D721Med (cell line): ENCODE data around the gene CRHR1.

Source experiments
- DNase-seq: peaks from one replicate; pipeline ENCODE4 v3.0.0; 2011; ENCODE audit warnings: low spot score; ENCODE audit not compliant: insufficient read length
- FAIRE-seq: peaks from 2 replicates; lab custom pipeline; 2011; peaks lifted over from hg19 to GRCh38; lab: Jason Lieb, UNC
- TF ChIP-seq, protein P1 (sequence below): IDR thresholded peaks from 2 replicates; pipeline ENCODE4 v1.5.1; 2012; ENCODE audit warnings: mild to moderate bottlenecking, control low read depth; ENCODE audit not compliant: insufficient read depth; ENCODE audit errors: missing control alignments

Gene CRHR1

DNA sequence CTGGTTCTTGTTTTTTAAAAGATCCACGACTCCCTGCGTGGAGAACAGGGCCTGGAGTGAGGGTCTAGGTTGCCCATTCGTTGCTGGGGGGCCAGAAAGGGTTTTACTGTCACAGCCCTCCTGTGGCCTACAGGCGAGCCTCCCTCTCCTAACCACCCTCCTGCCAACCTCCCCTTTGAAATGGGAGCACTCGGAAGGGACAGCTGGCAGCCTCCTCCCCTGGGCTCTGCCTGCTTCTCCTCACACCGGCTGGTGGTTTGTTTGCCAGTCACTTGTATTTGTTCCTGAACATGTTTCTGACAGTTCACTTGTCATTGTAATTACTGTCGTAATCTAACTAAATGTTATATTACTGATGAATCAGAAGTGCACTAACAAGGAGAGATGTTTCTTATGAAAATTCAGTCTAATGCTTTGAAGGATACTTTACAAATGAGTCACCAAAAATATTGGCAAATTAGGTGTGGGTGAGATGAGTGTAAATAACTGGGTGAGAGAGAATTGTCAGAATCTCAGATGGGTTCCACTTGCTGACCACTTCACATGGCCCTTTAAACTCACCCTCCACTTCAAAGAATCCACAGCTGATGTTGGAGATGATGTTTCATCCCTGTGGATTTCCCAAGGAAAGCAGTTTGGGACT lies 57.9 kb downstream of the CRHR1 start:
- TF ChIP-seq, protein P1, sequence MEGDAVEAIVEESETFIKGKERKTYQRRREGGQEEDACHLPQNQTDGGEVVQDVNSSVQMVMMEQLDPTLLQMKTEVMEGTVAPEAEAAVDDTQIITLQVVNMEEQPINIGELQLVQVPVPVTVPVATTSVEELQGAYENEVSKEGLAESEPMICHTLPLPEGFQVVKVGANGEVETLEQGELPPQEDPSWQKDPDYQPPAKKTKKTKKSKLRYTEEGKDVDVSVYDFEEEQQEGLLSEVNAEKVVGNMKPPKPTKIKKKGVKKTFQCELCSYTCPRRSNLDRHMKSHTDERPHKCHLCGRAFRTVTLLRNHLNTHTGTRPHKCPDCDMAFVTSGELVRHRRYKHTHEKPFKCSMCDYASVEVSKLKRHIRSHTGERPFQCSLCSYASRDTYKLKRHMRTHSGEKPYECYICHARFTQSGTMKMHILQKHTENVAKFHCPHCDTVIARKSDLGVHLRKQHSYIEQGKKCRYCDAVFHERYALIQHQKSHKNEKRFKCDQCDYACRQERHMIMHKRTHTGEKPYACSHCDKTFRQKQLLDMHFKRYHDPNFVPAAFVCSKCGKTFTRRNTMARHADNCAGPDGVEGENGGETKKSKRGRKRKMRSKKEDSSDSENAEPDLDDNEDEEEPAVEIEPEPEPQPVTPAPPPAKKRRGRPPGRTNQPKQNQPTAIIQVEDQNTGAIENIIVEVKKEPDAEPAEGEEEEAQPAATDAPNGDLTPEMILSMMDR: no peak
- no peak for DNase-seq
- no peak for FAIRE-seq

DNA sequence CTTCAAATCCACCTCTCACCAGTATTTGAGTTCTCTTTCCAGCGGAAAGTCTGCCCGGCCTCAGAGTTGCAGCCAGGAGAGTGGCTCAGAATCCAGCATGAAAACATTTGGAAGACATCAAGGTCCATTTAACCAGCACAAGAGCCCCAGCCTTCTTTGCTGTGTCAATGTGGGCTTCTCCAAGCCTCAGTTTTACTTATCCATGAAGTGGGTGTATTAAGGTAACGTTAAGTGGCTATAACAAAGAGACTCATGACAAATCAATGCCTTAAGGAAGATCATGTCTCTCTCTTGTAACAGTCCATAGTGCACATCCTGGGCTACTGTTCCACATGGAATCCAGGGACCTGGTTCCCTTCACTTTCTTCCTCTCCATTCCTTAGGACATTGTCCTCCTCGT lies 59.6 kb downstream of the CRHR1 start:
- DNase-seq (no peak), FAIRE-seq (no peak)
- TF ChIP-seq, protein P1: no peak

DNA sequence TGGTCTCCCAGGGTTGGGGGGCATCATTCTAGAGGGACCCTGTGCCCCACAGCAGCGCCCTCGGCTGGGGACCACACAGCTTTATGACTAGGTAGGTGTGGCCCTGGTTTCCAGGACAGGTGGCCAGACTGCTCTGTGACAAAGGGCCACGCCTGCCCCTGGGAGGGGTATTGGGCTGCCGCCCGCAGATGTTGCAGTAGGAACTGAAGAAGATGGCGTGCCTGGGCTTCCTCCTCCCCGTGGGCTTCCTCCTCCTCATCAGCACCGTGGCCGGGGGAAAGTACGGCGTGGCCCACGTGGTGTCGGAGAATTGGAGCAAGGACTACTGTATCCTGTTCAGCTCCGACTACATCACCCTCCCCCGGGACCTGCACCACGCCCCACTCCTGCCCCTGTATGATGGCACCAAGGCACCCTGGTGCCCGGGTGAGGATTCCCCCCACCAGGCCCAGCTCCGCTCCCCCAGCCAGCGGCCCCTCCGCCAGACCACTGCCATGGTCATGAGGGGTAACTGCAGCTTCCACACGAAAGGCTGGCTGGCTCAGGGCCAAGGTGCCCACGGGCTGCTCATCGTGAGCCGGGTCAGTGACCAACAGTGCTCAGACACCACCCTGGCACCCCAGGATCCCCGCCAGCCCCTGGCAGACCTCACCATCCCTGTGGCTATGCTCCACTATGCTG lies 60.7 kb downstream of the CRHR1 start, which contains the start of gene SPPL2C:
SPPL2C (plus strand) TSS at position 187 of the 681 bp plus-strand sequence; CDS start at position 213, 26 bp downstream.
- no peak for DNase-seq
- TF ChIP-seq, protein P1: no peak
- no peak for FAIRE-seq

DNA sequence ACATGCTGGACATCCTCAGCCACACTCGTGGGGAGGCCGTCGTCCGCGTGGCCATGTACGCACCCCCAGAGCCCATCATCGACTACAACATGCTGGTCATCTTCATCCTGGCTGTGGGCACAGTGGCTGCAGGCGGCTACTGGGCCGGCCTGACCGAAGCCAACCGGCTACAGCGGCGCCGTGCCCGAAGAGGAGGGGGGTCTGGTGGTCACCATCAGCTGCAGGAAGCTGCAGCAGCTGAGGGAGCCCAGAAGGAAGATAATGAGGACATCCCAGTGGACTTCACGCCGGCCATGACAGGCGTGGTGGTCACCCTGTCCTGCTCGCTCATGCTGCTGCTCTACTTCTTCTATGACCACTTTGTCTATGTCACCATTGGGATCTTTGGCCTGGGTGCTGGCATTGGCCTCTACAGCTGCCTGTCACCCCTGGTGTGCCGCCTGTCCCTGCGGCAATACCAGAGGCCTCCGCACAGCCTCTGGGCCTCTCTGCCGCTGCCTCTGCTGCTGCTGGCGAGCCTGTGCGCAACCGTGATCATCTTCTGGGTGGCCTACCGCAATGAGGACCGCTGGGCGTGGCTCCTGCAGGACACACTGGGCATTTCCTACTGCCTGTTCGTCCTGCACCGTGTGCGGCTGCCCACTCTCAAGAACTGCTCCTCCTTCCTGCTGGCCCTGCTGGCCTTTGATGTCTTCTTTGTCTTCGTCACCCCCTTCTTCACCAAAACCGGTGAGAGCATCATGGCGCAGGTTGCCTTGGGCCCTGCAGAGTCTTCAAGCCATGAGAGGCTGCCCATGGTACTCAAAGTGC lies 61.5 kb downstream of the CRHR1 start:
- FAIRE-seq (no peak), DNase-seq (no peak)
- TF ChIP-seq, protein P1: no peak

DNA sequence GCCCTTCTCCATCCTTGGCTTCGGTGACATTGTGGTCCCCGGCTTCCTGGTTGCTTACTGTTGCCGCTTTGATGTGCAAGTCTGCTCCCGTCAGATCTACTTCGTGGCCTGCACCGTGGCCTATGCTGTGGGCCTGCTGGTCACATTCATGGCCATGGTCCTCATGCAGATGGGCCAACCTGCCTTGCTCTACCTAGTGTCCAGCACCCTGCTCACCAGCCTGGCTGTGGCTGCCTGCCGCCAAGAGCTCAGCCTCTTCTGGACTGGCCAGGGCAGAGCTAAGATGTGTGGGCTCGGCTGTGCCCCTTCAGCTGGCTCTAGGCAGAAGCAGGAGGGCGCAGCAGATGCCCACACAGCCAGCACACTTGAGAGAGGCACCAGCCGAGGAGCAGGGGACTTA lies 62.1 kb downstream of the CRHR1 start:
- no peak for DNase-seq
- no peak for FAIRE-seq
- TF ChIP-seq, protein P1: no peak

DNA sequence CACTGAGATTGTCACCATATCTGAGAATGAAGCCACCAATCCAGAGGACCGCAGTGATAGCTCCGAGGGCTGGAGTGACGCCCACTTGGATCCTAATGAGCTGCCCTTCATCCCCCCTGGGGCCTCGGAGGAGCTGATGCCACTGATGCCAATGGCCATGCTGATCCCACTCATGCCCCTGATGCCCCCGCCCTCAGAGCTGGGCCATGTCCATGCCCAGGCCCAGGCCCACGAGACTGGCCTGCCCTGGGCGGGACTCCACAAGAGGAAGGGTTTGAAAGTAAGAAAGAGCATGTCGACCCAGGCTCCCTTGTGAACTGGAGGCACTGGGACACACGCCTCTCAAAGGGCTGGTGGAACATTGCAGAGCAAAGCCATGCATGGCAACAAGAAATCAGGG lies 62.5 kb downstream of the CRHR1 start:
- TF ChIP-seq, protein P1: no peak
- FAIRE-seq (no peak), DNase-seq (no peak)

DNA sequence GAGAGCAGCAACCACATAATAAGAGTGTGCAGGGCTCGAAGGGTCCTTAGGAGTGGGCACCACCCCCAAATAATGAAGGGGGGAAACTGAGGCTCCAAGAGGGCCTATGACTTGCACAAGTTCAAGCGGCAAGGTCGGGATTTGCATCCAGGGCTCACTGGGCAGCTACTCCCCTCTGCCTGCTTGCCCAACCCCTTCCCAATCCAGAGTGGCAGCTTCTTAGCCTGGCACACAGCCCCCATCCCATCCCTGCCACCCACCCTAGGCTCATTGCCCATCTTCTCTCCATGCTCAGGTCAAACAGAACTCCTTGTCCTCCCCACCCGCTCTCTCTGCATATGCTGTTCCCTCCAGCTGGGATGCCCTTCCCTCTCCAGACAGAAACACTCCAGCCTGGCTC lies 63.0 kb downstream of the CRHR1 start:
- TF ChIP-seq, protein P1: no peak
- FAIRE-seq: no peak
- no peak for DNase-seq
